ENCODE measurements around the gene CHSY1.

CHSY1 gene

GRCh38 chr15:101250341-101250831, 1.5 kb downstream of the CHSY1 start:
- H3K4me3 ChIP-seq (ENCODE audit: low read length): peak overlapping the region; percentile 68
- no peak for DNase-seq (ENCODE audit: low read depth, low spot score)

DNA sequence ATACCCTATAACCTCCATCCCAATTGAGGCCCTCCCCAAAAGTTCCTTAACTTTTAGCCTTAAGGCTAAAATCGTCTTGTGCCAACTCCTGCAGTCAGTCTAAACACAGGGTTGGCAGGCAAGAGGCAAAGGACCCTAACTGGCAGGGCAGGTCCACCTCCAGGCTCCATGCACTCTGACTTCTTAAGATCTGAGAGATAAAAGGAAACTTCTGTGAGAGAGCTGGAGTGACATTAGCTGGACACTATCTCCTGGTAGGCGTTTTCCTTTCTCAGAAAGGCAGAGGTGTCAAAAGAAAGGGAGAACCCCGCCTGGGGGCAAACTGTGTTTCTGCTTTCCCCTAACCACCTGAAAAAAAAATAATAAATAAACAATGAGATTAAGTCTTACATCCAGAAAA, 3.6 kb downstream of the CHSY1 start:
- H3K4me3 ChIP-seq (ENCODE audit: low read length): no peak overlapping the region
- no peak for DNase-seq (ENCODE audit: low read depth, low spot score)

DNA sequence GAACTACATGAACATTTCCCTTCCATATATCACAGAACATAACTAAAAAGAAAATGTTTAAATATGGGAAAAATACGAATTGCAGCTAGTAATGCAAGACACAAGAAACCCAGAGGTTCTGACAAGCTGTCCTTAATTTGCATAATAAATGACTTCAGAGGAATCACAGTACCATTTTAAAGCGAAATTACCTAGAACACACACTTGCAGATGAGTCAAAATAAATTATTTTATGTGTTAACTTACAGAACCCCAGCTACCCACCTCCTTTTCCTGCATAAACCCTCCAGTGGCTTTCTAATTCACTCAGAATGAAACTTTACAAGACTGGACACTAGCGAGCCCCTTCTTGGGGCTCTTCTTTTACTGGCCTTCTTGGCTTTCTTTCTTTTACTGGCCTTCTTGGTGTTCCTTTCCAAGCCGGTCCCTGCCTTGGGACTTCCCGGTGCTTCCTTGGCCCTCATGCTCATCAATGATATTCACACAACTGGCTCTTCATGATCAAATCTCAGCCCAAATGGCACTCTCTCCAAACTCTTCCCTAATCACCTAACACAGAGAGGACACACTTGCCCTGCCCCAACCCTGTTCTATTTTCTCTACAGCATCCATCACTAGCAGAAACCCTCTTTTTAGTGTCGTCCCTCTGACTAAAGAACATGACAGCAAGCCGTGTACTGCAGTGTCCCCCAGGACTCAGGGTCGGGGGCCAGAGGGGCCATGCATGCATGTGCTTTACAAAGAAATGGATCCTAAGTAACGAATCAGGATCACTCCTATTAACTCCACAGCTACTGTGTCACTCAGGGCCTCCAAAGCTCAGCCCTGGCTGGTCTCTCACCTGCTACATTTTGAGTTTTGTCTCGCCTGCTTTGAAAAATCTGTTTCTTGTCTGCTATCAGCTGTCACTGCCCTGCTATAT, 4.8 kb downstream of the CHSY1 start:
- H3K4me3 ChIP-seq (ENCODE audit: low read length): no peak overlapping the region
- DNase-seq (ENCODE audit: low read depth, low spot score): no peak

DNA sequence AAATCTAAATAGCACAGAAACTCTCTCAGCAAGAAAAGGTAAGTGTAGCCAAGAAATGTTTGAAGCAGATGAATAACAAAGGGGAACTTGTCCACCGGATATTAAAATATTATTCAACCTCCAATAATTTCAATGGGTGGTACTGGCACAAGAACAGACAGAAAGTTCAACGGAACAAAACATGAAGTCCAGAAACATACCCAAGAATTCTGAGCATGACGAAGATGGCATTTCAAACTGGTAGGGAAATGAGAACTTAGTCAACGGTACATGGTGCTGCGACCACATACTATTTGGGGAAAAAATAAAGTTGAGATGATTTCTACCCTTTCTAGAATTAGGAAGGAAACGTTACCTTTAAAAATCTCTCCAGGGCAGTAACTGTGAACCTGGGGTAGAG, 5.5 kb downstream of the CHSY1 start:
- DNase-seq (ENCODE audit: low read depth, low spot score): no peak
- no peak overlapping the region for H3K4me3 ChIP-seq (ENCODE audit: low read length)

DNA sequence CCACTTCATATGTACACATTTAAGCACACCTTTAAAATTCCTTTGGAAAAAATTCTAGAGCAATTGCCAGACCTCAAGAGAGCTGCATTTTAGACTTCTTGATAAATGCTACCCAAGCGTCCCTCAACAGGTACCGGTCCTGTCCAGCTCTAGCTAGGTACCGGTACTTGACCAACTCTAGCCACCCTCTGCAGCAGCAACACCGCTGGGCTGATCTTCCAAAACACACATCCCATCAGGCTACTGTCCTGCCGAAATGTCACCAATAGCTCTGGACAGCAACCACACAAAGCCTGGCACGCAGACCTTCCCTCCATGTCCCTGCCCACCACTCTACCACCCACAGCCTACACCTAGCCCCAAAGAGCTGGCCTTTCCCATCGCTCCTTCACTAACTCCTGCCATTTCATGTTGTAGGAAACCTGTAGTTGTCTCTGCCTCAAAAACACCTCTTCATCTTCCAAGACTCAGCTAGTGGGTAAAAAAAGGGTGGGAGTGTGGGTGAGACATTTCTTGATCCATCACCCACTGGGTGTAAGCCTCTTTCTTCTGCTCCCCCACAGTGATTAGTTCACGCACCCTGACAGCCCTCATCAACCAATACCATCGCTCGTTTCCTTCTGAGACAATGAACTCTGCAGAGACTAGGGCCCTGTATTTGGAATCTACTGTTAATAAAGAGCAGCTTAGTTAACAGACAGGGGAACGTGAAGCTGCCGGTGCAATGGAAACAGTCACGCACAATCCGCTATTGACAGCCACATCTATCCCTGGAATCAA, 6.8 kb downstream of the CHSY1 start:
- peak overlapping the region; percentile 41 for H3K4me3 ChIP-seq (ENCODE audit: low read length)
- no peak for DNase-seq (ENCODE audit: low read depth, low spot score)

DNA sequence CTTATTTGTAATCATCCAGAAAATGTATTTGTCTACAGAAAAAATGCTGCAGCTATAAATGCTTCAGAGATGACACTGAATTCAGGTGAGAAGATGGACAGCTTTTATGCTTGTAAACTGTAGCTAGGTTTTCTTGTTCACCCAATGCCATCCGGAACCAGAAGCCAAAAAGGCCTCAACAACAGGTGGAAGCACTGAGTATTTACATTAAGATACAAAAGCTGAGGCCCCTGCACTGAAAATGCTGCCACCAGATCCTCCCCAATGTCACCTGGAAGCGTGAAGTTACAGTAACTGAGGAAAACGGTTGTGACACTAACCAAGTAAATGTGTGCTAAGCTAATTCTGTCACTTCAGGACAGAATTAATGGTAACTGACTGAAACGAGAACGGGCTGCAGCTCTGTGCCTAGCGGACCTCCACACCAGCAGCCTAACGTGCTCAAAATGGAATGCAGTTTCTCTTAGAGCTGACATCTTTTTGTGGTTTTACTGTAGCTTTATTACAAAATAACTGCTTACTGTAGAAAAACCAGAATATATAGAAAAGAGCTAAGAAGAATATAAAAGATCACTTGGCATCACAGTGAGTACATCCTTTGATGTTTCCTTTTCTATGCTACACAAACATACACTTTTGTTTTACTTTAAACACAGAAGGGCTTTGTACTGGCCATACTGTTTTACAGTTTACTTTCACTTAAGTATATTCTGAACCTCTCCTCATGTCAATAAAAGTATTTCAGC, 7.6 kb downstream of the CHSY1 start:
- DNase-seq (ENCODE audit: low read depth, low spot score): peak; percentile 67
- H3K4me3 ChIP-seq (ENCODE audit: low read length): peak overlapping the region; percentile 41

DNA sequence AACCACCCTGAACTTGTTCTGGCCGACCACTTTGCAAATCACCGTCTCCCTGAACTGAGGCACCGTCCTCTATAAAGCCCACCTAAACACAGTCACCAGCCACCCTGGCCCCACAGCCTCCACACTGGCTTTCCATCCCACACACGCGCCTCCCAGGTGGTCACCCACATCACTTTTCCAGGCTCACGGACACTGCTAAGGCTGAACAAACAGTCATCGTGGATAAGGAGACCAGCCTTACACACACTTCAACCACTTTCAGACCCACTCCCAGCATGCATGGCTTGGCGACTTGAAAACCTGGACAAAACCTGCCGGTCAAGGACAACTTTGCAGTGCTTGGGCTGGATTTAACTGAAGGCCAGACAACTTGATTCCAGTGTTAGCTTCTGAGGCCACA, 8.4 kb downstream of the CHSY1 start:
- H3K4me3 ChIP-seq (ENCODE audit: low read length): no peak overlapping the region
- no peak for DNase-seq (ENCODE audit: low read depth, low spot score)

DNA sequence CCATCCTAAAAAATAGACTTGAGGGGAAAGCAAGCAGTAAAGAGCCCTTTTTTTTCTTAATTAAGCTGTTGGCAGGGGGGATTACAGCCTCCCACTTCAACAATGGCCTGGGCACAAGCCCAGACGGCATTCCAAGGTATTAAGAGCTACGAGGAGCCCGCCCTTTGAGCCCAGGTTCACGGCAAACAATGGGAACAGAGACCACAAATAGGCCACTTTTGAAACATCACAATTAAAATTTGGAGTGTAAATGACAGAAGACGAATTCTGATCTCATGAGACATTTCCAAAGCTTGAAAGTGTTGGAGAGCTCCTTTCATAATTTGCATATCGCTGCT, 8.9 kb downstream of the CHSY1 start:
- H3K4me3 ChIP-seq (ENCODE audit: low read length): peak overlapping the region; percentile 36
- DNase-seq (ENCODE audit: low read depth, low spot score): no peak

GRCh38 chr15:101242160-101242998, 9.5 kb downstream of the CHSY1 start:
- peak overlapping the region; percentile 36 for H3K4me3 ChIP-seq (ENCODE audit: low read length)
- peak; percentile 95 for DNase-seq (ENCODE audit: low read depth, low spot score)

GRCh38 chr15:101240358-101240757, 11.5 kb downstream of the CHSY1 start:
- DNase-seq (ENCODE audit: low read depth, low spot score): no peak
- H3K4me3 ChIP-seq (ENCODE audit: low read length): no peak overlapping the region

- H3K4me3 ChIP-seq (ENCODE audit: low read length): peak overlapping the region; percentile 22
- DNase-seq (ENCODE audit: low read depth, low spot score): peak; percentile 35
Observed at GRCh38 chr15:101239724-101240136, 12.1 kb downstream of the CHSY1 start.

- H3K4me3 ChIP-seq (ENCODE audit: low read length): no peak overlapping the region
- no peak for DNase-seq (ENCODE audit: low read depth, low spot score)
Observed at GRCh38 chr15:101237251-101237650, 14.6 kb downstream of the CHSY1 start.

DNA sequence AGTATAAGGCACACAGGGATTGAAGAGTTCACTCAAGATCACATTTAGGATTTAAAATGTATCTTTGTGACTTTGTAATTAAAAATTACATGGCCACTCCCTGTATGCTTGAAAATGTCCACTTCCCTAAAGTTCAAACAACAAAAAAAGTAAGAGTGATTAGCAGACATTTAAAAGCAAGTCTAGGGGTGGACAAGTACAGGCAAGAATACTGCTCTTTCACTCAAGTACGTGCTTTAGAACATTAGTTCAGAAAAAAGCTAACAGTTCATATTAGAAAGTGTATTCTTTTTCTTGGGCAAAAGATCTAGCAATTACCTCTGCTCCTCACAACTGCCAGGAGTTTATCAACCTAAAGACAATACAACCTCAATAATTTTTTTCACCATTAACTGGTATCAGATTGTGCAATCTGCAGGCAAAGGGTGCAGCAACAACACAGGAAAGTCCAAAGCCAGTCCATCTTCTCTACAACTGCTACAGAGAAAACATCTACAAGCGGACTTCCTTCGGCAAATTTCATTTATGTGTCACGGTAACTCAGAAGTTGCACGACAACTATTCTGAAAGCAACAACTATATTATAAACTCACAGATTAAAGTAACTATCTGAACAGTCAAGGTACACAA, 18.1 kb downstream of the CHSY1 start:
- DNase-seq (ENCODE audit: low read depth, low spot score): no peak
- no peak overlapping the region for H3K4me3 ChIP-seq (ENCODE audit: low read length)

- DNase-seq (ENCODE audit: low read depth, low spot score): no peak
- H3K4me3 ChIP-seq (ENCODE audit: low read length): no peak overlapping the region
Observed at GRCh38 chr15:101232677-101233076, 19.2 kb downstream of the CHSY1 start.

DNA sequence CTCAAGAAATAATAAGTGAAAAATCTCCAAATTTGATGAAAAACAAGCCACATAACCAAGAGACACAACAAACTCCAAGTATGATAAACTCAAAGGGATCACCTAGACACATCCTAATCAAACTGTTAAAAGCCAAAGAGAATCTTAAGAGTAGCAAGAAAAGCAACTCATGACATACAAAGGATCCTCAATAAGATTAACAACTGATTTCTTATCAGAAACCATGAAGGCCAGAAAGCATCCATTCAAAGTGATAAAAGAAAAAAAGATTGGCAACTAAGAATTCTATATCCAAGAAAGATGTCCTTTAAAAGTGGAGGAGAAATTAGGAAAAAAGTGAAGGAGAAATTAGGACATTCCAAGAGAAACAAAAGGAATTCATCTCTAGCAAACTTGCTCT, 23.5 kb downstream of the CHSY1 start:
- no peak overlapping the region for H3K4me3 ChIP-seq (ENCODE audit: low read length)
- DNase-seq (ENCODE audit: low read depth, low spot score): no peak

DNA sequence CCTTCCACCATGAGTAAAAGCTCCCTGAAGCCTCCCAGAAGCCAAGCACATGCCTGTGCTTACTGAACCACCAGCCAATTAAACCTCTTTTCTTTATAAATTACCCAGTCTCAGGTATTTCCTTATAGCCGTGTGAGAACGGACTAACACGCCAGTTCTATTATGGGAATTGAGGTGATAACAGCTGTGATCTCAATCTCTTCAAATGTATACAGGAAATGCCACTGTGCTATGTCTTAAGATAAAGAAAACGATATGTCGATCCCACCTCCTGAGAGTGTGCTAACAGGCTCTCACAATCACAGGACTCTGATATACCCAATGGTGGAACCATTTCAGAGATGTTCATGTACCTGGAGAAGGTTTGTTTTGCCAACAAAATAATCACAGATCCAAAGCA, 26.2 kb downstream of the CHSY1 start:
- peak; percentile 46 for DNase-seq (ENCODE audit: low read depth, low spot score)
- no peak overlapping the region for H3K4me3 ChIP-seq (ENCODE audit: low read length)

- H3K4me3 ChIP-seq (ENCODE audit: low read length): no peak overlapping the region
- DNase-seq (ENCODE audit: low read depth, low spot score): no peak
Observed at GRCh38 chr15:101221902-101222301, 29.9 kb downstream of the CHSY1 start.

DNA sequence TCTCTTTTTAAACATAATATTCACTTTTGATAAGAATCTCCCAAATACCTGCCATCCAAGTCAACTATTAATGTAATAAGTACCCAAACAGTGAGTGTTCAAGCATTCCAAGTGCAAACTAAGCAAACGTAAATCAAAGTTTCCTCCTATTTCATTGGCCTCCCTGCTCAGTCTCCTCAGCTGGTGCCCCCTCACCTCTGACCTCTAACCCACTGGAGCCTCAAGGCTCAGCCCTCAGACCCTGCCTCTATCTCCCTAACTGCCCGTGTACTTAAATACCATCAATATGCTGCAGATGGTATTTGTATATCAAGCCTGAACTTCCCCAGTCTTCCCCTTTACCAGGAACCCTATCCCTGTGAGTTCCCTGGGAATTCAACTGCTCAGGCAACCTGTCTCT, 31.8 kb downstream of the CHSY1 start:
- no peak overlapping the region for H3K4me3 ChIP-seq (ENCODE audit: low read length)
- DNase-seq (ENCODE audit: low read depth, low spot score): no peak
